ENCODE data around the gene ADAM23. TPM values are rescaled to one million over a fixed set of nuclear protein-coding genes. Genes with fewer than 3 reads are reported as not detected.

ADAM23 gene
- total RNA-seq, 2 experiments from 2014 or later, result 0.85 to 0.98 TPM

GRCh38 chr2:206570199-206570598, 126.9 kb downstream of the ADAM23 start:
- no peaks in the 10 kb centered on the region for H3K36me3 Mint-ChIP-seq (ENCODE audit: low read depth)
- no peaks in the 10 kb centered on the region for H3K27me3 Mint-ChIP-seq
- H3K4me3 Mint-ChIP-seq, result no peak overlapping the region
- POLR2A ChIA-PET, result interaction anchor here (1.5 kb wide), 1 partner anchor 12 kb away, joined by 3 read pairs; no protein-coding TSS in a partner anchor
- no peaks in the 10 kb centered on the region for H3K4me1 Mint-ChIP-seq
- no peak for DNase-seq
- no peaks in the 10 kb centered on the region for H3K9me3 Mint-ChIP-seq
- CTCF ChIA-PET, result no interaction called here
- no peak overlapping the region for H3K27ac Mint-ChIP-seq

GRCh38 chr2:206572725-206573124, 129.4 kb downstream of the ADAM23 start:
- CTCF ChIA-PET, result no interaction called here
- no peak overlapping the region for H3K27ac Mint-ChIP-seq
- no peak for DNase-seq

GRCh38 chr2:206573793-206574192, 130.5 kb downstream of the ADAM23 start:
- CTCF ChIA-PET, result no interaction called here

More at GRCh38 chr2:206572725-206573124, 129.4 kb downstream of the ADAM23 start:
- no peaks in the 10 kb centered on the region for H3K36me3 Mint-ChIP-seq (ENCODE audit: low read depth)
- no peak overlapping the region for H3K4me3 Mint-ChIP-seq
- H3K4me1 Mint-ChIP-seq, result no peaks in the 10 kb centered on the region
- POLR2A ChIA-PET, result no interaction called here
- no peaks in the 10 kb centered on the region for H3K9me3 Mint-ChIP-seq
- no peaks in the 10 kb centered on the region for H3K27me3 Mint-ChIP-seq

GRCh38 chr2:206584323-206585116, 141.2 kb downstream of the ADAM23 start:
- CTCF ChIA-PET, result no interaction called here
- no peak for DNase-seq
- H3K9me3 Mint-ChIP-seq, result no peaks in the 10 kb centered on the region
- POLR2A ChIA-PET, result no interaction called here
- H3K27me3 Mint-ChIP-seq, result no peaks in the 10 kb centered on the region
- no peaks in the 10 kb centered on the region for H3K4me1 Mint-ChIP-seq
- no peak overlapping the region for H3K4me3 Mint-ChIP-seq
- no peak overlapping the region for H3K27ac Mint-ChIP-seq
- H3K36me3 Mint-ChIP-seq (ENCODE audit: low read depth), result no peaks in the 10 kb centered on the region

More at GRCh38 chr2:206573793-206574192, 130.5 kb downstream of the ADAM23 start:
- Mint-ChIP-seq H3K36me3 (ENCODE audit: low read depth) (no peaks in the 10 kb centered on the region), H3K27me3 (no peaks in the 10 kb centered on the region), H3K27ac (no peak overlapping the region), H3K4me3 (no peak overlapping the region), H3K4me1 (no peaks in the 10 kb centered on the region), H3K9me3 (no peaks in the 10 kb centered on the region)
- no peak for DNase-seq
- POLR2A ChIA-PET, result no interaction called here

- ChIA-PET CTCF (no interaction called here), POLR2A (no interaction called here)
- DNase-seq, result no peak
- Mint-ChIP-seq H3K9me3 (no peaks in the 10 kb centered on the region), H3K27ac (no peak overlapping the region), H3K4me1 (no peaks in the 10 kb centered on the region), H3K36me3 (ENCODE audit: low read depth) (no peaks in the 10 kb centered on the region), H3K4me3 (no peak overlapping the region), H3K27me3 (no peaks in the 10 kb centered on the region)
These were observed 142.0 kb downstream of the ADAM23 start for GRCh38 chr2:206585335-206585734.

- no peak overlapping the region for H3K27ac Mint-ChIP-seq
- no peaks in the 10 kb centered on the region for H3K4me1 Mint-ChIP-seq
- no peaks in the 10 kb centered on the region for H3K9me3 Mint-ChIP-seq
- no peaks in the 10 kb centered on the region for H3K27me3 Mint-ChIP-seq
- ChIA-PET POLR2A (no interaction called here), CTCF (no interaction called here)
- no peak for DNase-seq
- no peak overlapping the region for H3K4me3 Mint-ChIP-seq
- no peaks in the 10 kb centered on the region for H3K36me3 Mint-ChIP-seq (ENCODE audit: low read depth)
These were observed 143.3 kb downstream of the ADAM23 start for GRCh38 chr2:206586609-206587008.

- H3K9me3 Mint-ChIP-seq, result no peaks in the 10 kb centered on the region
- CTCF ChIA-PET, result no interaction called here
- H3K27me3 Mint-ChIP-seq, result no peaks in the 10 kb centered on the region
- H3K27ac Mint-ChIP-seq, result no peak overlapping the region
- no peaks in the 10 kb centered on the region for H3K36me3 Mint-ChIP-seq (ENCODE audit: low read depth)
- no peak overlapping the region for H3K4me3 Mint-ChIP-seq
- DNase-seq, result no peak
- H3K4me1 Mint-ChIP-seq, result no peaks in the 10 kb centered on the region
- POLR2A ChIA-PET, result no interaction called here
These were observed 154.4 kb downstream of the ADAM23 start for GRCh38 chr2:206597717-206598218.

GRCh38 chr2:206603243-206603642, 159.9 kb downstream of the ADAM23 start:
- H3K9me3 Mint-ChIP-seq, result no peaks in the 10 kb centered on the region
- H3K27ac Mint-ChIP-seq, result no peak overlapping the region
- no peaks in the 10 kb centered on the region for H3K4me1 Mint-ChIP-seq
- ChIA-PET POLR2A (no interaction called here), CTCF (no interaction called here)
- no peaks in the 10 kb centered on the region for H3K36me3 Mint-ChIP-seq (ENCODE audit: low read depth)
- no peaks in the 10 kb centered on the region for H3K27me3 Mint-ChIP-seq
- no peak for DNase-seq
- H3K4me3 Mint-ChIP-seq, result no peak overlapping the region

- Mint-ChIP-seq H3K4me1 (peaks cover 2% of the 10 kb centered on the region), H3K27me3 (no peaks in the 10 kb centered on the region), H3K36me3 (ENCODE audit: low read depth) (no peaks in the 10 kb centered on the region), H3K4me3 (no peak overlapping the region), H3K27ac (no peak overlapping the region), H3K9me3 (no peaks in the 10 kb centered on the region)
- CTCF ChIA-PET, result no interaction called here
- POLR2A ChIA-PET, result no interaction called here
- DNase-seq, result no peak
These were observed 167.1 kb downstream of the ADAM23 start for GRCh38 chr2:206610451-206610850.

GRCh38 chr2:206611191-206611590, 167.9 kb downstream of the ADAM23 start:
- Mint-ChIP-seq H3K27me3 (no peaks in the 10 kb centered on the region), H3K9me3 (no peaks in the 10 kb centered on the region), H3K4me1 (peaks cover 2% of the 10 kb centered on the region), H3K36me3 (ENCODE audit: low read depth) (no peaks in the 10 kb centered on the region), H3K27ac (no peak overlapping the region), H3K4me3 (no peak overlapping the region)
- ChIA-PET CTCF (no interaction called here), POLR2A (no interaction called here)
- DNase-seq, result no peak

GRCh38 chr2:206611736-206612135, 168.4 kb downstream of the ADAM23 start:
- CTCF ChIA-PET, result no interaction called here

GRCh38 chr2:206614811-206615210, 171.5 kb downstream of the ADAM23 start:
- H3K4me3 Mint-ChIP-seq, result no peak overlapping the region
- ChIA-PET POLR2A (no interaction called here), CTCF (no interaction called here)
- H3K9me3 Mint-ChIP-seq, result no peaks in the 10 kb centered on the region
- H3K4me1 Mint-ChIP-seq, result no peaks in the 10 kb centered on the region
- no peak for DNase-seq
- H3K36me3 Mint-ChIP-seq (ENCODE audit: low read depth), result no peaks in the 10 kb centered on the region
- no peak overlapping the region for H3K27ac Mint-ChIP-seq
- no peaks in the 10 kb centered on the region for H3K27me3 Mint-ChIP-seq

More at GRCh38 chr2:206611736-206612135, 168.4 kb downstream of the ADAM23 start:
- H3K36me3 Mint-ChIP-seq (ENCODE audit: low read depth), result no peaks in the 10 kb centered on the region
- H3K27me3 Mint-ChIP-seq, result no peaks in the 10 kb centered on the region
- DNase-seq, result no peak
- H3K4me1 Mint-ChIP-seq, result peaks cover 2% of the 10 kb centered on the region
- no peak overlapping the region for H3K27ac Mint-ChIP-seq
- H3K4me3 Mint-ChIP-seq, result no peak overlapping the region
- POLR2A ChIA-PET, result no interaction called here
- no peaks in the 10 kb centered on the region for H3K9me3 Mint-ChIP-seq

GRCh38 chr2:206615417-206616089, 172.2 kb downstream of the ADAM23 start:
- CTCF ChIA-PET, result no interaction called here
- Mint-ChIP-seq H3K4me1 (no peaks in the 10 kb centered on the region), H3K27me3 (no peaks in the 10 kb centered on the region), H3K9me3 (no peaks in the 10 kb centered on the region), H3K36me3 (ENCODE audit: low read depth) (no peaks in the 10 kb centered on the region), H3K27ac (no peak overlapping the region), H3K4me3 (no peak overlapping the region)
- DNase-seq, result no peak
- POLR2A ChIA-PET, result no interaction called here

- no peak overlapping the region for H3K4me3 Mint-ChIP-seq
- H3K9me3 Mint-ChIP-seq, result no peaks in the 10 kb centered on the region
- H3K36me3 Mint-ChIP-seq (ENCODE audit: low read depth), result no peaks in the 10 kb centered on the region
- POLR2A ChIA-PET, result no interaction called here
- no peaks in the 10 kb centered on the region for H3K4me1 Mint-ChIP-seq
- H3K27ac Mint-ChIP-seq, result no peak overlapping the region
- DNase-seq, result no peak
- H3K27me3 Mint-ChIP-seq, result no peaks in the 10 kb centered on the region
- CTCF ChIA-PET, result no interaction called here
These were observed 172.8 kb downstream of the ADAM23 start for GRCh38 chr2:206616151-206616550.
